DMS153 (cell line): ENCODE measurements around the gene CYBB.
"Not testable (repeated sequence)": the region's sequence is repeated elsewhere in the genome, so short reads cannot be mapped to it uniquely, and the experiment has no call there.

ENCODE experiments used
- DNase-seq: peaks from one replicate; lab custom pipeline; 2025; lab: John Stamatoyannopoulos, UW

The CYBB gene

GRCh38 chrX:37779857-37780256 is at the start of gene CYBB:
TSS of gene CYBB (plus strand) at chrX:37780059. CDS start at chrX:37780078, 19 bp downstream.
- no peak for DNase-seq

GRCh38 chrX:37745354-37745753 is 34.5 kb upstream of the CYBB start:
- DNase-seq = no peak

GRCh38 chrX:37745835-37746217 is 34.0 kb upstream of the CYBB start:
- no peak for DNase-seq

- no peak for DNase-seq
These were observed 33.5 kb upstream of the CYBB start for GRCh38 chrX:37746218-37746941.

GRCh38 chrX:37746951-37747350 is 32.9 kb upstream of the CYBB start:
- no peak for DNase-seq

- no peak for DNase-seq
These were observed 27.6 kb upstream of the CYBB start for GRCh38 chrX:37752281-37752680.

- DNase-seq = no peak
These were observed 26.9 kb upstream of the CYBB start for GRCh38 chrX:37752936-37753335.

- no peak for DNase-seq
These were observed 26.5 kb upstream of the CYBB start for GRCh38 chrX:37753384-37753783.

GRCh38 chrX:37754516-37754915 is 25.3 kb upstream of the CYBB start:
- DNase-seq = no peak

- DNase-seq = no peak
These were observed 24.8 kb upstream of the CYBB start for GRCh38 chrX:37755025-37755424.

GRCh38 chrX:37757082-37757481 is 22.8 kb upstream of the CYBB start:
- no peak for DNase-seq

GRCh38 chrX:37759351-37759750 is 20.5 kb upstream of the CYBB start:
- no peak for DNase-seq

- DNase-seq = peak; percentile 21
These were observed 19.9 kb upstream of the CYBB start for GRCh38 chrX:37759878-37760418.

GRCh38 chrX:37763400-37763799 is 16.5 kb upstream of the CYBB start:
- DNase-seq = no peak

GRCh38 chrX:37765507-37765906 is 14.4 kb upstream of the CYBB start:
- DNase-seq = no peak

- DNase-seq = no peak
These were observed 12.4 kb upstream of the CYBB start for GRCh38 chrX:37767430-37767829.

- DNase-seq = not testable (repeated sequence)
These were observed 11.0 kb upstream of the CYBB start for GRCh38 chrX:37768866-37769265.

- DNase-seq = no peak
These were observed 3.4 kb upstream of the CYBB start for GRCh38 chrX:37776283-37776986.

GRCh38 chrX:37776987-37777325 is 2.9 kb upstream of the CYBB start:
- no peak for DNase-seq

- no peak for DNase-seq
These were observed 1.2 kb downstream of the CYBB start for GRCh38 chrX:37781081-37781480.

GRCh38 chrX:37781814-37782213 is 2.0 kb downstream of the CYBB start:
- DNase-seq = no peak

- no peak for DNase-seq
These were observed 2.5 kb downstream of the CYBB start for GRCh38 chrX:37782359-37782758.

GRCh38 chrX:37783305-37783704 is 3.4 kb downstream of the CYBB start:
- DNase-seq = no peak

GRCh38 chrX:37785569-37785968 is 5.7 kb downstream of the CYBB start:
- no peak for DNase-seq
